Neural crest cell (in vitro differentiated cells): ENCODE data around the gene MTURN. TPM values are rescaled to one million over a fixed set of nuclear protein-coding genes. Genes with fewer than 3 reads are reported as not detected.
A peak's percentile ranks its signal among the peaks of the same experiment; 100 is the strongest.

Source experiments
- DNase-seq: peaks from one replicate; pipeline ENCODE4 v3.0.0; 2021; ENCODE audit warnings: low read depth, mixed read lengths, low spot score
- H3K27ac Mint-ChIP-seq: one replicate; pipeline ENCODE4 v1.8.0; 2021; ENCODE audit warnings: mild to moderate bottlenecking, mixed read lengths; ENCODE audit not compliant: unreplicated experiment
- H3K27me3 Mint-ChIP-seq: 2 replicates; pipeline ENCODE4 v1.8.0; 2021; ENCODE audit warnings: low read depth, mild to moderate bottlenecking, mixed read lengths
- H3K36me3 Mint-ChIP-seq: 2 replicates; pipeline ENCODE4 v1.8.0; 2021; ENCODE audit warnings: low read depth, mild to moderate bottlenecking, mixed read lengths
- H3K4me1 Mint-ChIP-seq: 2 replicates; pipeline ENCODE4 v1.8.0; 2021; ENCODE audit warnings: mixed read lengths
- H3K4me3 Mint-ChIP-seq: one replicate; pipeline ENCODE4 v1.8.0; 2021; ENCODE audit warnings: mild to moderate bottlenecking, mixed read lengths
- H3K9me3 Mint-ChIP-seq: 2 replicates; pipeline ENCODE4 v1.8.0; 2021; ENCODE audit warnings: mixed read lengths
- CTCF ChIP-seq: fragments of 200-600 bp; sonication (generic); conservative IDR thresholded peaks from 2 replicates; pipeline ENCODE4 v1.5.0; 2021; ENCODE audit warnings: antibody characterized with exemption, mild to moderate bottlenecking
- total RNA-seq: library from RNA; stranded (reverse); gene quantifications from 2 replicates; pipeline ENCODE4 v1.2.1, GENCODE V29; 2021

MTURN gene
- total RNA-seq, 1 donor from 2014 or later: 6.6 TPM

- H3K9me3 Mint-ChIP-seq: peaks cover 11% of the 10 kb centered on the region
- H3K4me1 Mint-ChIP-seq: no peaks in the 10 kb centered on the region
- H3K36me3 Mint-ChIP-seq: peaks cover 12% of the 10 kb centered on the region
- no peak overlapping the region for H3K4me3 Mint-ChIP-seq
- no peaks in the 10 kb centered on the region for H3K27me3 Mint-ChIP-seq
- no peak for DNase-seq
- no peak overlapping the region for H3K27ac Mint-ChIP-seq
- no peak for TF ChIP-seq CTCF
Observed at GRCh38 chr7:30117896-30118295, 16.9 kb upstream of the MTURN start.

DNA sequence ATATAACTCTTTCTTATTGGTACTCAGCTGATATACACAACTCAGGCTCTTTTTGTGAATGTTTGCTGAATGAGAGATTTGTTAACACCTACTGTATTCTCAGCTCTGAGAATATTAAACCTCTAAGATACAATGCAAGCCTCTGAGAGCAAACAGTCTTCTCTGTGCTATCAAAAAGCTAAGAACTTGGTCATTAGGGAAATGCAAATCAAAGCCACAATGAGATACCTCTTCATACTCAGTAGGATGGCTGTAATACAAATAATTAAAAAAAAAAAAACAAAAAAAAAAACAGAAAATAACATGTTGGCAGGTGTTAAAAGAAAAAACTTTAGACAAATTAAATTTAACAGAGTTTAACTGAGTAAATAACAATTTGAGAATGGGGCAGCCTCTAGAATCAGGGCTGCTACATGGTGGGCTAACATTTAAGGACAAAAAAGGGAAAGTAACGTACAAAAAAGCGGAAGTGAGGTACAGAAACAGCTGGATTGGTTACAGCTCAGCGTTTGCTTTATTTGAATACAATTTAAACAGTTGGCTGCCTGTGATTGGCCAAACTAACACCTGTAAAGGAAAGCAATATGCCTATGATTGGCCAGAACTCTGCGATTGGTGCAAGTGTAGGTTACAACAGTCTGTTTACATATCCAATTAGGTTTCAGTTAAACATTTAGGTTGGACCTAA is 14.8 kb upstream of the MTURN start:
- H3K4me1 Mint-ChIP-seq: no peaks in the 10 kb centered on the region
- no peak overlapping the region for H3K4me3 Mint-ChIP-seq
- no peak for DNase-seq
- H3K9me3 Mint-ChIP-seq: no peaks in the 10 kb centered on the region
- no peak overlapping the region for H3K27ac Mint-ChIP-seq
- no peak for TF ChIP-seq CTCF
- H3K36me3 Mint-ChIP-seq: no peaks in the 10 kb centered on the region
- H3K27me3 Mint-ChIP-seq: no peaks in the 10 kb centered on the region

DNA sequence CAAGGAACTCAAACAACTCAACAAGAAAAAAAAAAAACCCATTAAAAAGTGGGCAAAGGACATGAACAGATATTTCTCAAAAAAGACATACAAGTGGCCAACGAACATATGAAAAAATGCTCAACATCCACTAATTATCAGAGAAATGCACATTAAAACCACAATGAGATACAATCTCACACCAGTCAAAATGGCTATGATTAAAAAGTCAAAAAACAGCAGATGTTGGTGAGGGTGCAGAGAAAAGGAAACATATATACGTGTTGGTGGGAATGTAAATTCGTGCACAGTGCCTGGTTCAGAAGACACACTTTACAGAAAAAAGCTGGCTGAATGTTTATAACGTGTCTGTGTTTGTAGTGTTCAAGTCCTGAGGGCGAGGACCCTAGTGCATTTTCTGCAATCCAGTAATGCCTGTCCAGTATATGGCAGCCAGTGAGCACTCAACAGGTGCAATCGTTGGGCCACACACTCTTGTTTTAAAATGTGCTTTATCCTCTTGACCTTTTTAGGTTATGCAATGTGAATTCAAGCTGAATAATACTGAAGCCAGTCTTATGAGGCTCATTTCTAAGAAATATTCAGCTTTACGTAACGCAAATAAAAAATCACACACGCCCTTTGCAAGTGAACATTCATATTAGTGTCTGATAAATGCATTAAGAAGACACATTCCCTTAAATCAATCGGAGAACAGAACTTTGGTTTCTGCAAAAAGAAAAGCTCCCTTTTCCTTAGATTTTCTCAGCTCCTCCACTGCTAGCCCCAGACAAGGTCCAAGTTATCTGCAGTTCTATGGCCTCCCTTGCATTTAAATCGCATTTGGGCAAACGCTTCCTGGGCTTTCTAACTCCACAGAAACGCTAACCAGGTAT is 813 bp upstream of the MTURN start:
- peaks cover 40% of the 10 kb centered on the region for H3K27me3 Mint-ChIP-seq
- no peak overlapping the region for H3K27ac Mint-ChIP-seq
- no peaks in the 10 kb centered on the region for H3K9me3 Mint-ChIP-seq
- H3K4me1 Mint-ChIP-seq: peaks cover 6% of the 10 kb centered on the region
- peak overlapping the region; percentile 88 for H3K4me3 Mint-ChIP-seq
- TF ChIP-seq CTCF: no peak
- H3K36me3 Mint-ChIP-seq: peaks cover 5% of the 10 kb centered on the region
- DNase-seq: no peak

DNA sequence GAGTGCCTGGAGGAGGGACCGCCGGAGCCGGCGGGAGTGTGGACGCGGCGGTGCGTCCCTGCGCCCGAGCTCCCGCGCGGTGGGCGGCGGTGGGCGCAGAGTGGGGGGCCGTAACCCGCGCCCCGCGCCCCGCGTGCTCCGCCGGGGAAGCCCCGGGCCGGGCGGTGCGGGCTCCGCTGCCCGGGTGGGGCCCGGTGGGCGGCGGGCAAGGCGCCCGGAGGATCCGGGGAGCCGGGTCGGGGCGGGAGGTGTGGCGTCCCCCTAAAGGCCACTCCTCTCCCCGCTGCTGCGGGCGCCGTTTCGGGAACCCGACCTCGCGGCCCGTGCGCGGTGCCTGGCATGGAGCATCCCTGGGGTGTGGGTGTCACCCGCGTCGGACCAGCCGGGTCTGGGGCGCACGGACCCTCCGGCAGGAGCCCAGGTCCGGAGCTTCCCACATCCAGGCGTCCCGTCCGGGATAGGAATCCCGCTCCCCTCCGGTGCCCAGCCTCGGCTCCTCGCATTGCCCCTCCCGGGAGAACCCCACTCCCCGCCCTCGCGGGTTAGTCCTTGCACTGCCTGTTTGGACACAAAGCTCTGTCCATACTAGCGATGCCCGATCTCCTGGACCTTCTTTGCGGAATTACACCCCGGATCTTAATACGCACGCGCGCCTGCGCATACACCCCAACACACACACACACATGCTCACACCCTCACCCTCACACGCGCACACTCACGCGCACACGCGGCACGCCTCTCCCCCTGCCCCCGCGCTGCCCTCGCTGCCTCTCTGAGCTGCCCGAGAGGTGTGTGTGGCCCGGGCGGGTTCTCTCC is 723 bp downstream of the MTURN start:
- peak; percentile 26 for DNase-seq
- H3K36me3 Mint-ChIP-seq: peaks cover 3% of the 10 kb centered on the region
- peaks cover 40% of the 10 kb centered on the region for H3K27me3 Mint-ChIP-seq
- peak overlapping the region; percentile 91 for H3K4me3 Mint-ChIP-seq
- TF ChIP-seq CTCF: no peak
- no peaks in the 10 kb centered on the region for H3K9me3 Mint-ChIP-seq
- H3K27ac Mint-ChIP-seq: peak overlapping the region; percentile 87
- peaks cover 6% of the 10 kb centered on the region for H3K4me1 Mint-ChIP-seq

GRCh38 chr7:30136117-30136731 is 1.4 kb downstream of the MTURN start:
- Mint-ChIP-seq H3K4me3 (peak overlapping the region; percentile 91), H3K27me3 (peaks cover 40% of the 10 kb centered on the region), H3K4me1 (peaks cover 6% of the 10 kb centered on the region), H3K9me3 (no peaks in the 10 kb centered on the region), H3K36me3 (no peaks in the 10 kb centered on the region), H3K27ac (peak overlapping the region; percentile 87)
- DNase-seq: no peak
- no peak for TF ChIP-seq CTCF
